ENCODE data around the gene PCDHB16.
A peak's percentile ranks its signal among the peaks of the same experiment; 100 is the strongest.
"Not testable (repeated sequence)": the region's sequence is repeated elsewhere in the genome, so short reads cannot be mapped to it uniquely, and the experiment has no call there.

Gene PCDHB16

DNA sequence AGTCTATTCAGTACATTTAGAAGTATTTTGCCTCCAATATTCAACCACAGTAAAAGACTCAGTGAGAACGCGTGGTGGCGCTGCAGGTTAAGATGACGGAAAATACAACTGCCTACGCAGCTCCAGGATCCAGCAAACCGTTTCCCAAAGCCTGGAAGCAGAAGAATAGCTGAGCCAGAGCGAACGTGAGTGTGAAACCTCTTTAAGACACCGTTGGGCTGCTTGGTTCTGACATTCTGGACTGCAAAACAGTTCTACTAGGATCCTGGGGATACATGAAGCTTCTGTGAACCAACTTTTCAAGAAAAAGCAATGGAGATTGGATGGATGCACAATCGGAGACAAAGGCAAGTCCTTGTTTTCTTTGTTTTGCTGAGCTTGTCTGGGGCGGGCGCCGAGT, at the start of gene PCDHB16:
Gene PCDHB16, plus strand, starts transcription at position 140 of the 400 bp plus-strand sequence. Its CDS starts 173 bp downstream, at position 313.
- H3K9me3 ChIP-seq (ENCODE audit: insufficient read depth, low read depth, low read length) = peaks cover 25% of the 10 kb centered on the region
- H3K9ac ChIP-seq (ENCODE audit: low read depth, low read length) = peak within 1 kb of the TSS; percentile 9; the same call in 1 of the 2 replicates
- no peaks in the 10 kb centered on the region for H3K36me3 ChIP-seq (ENCODE audit: insufficient read depth, low read depth, low read length)
- no peak within 1 kb of the TSS for H3K27ac ChIP-seq (ENCODE audit: low read length)
- no peaks in the 10 kb centered on the region for H3K27me3 ChIP-seq (ENCODE audit: insufficient read depth, low read length)
- peak within 1 kb of the TSS; percentile 51; the same call in 1 of the 2 replicates for H3K4me3 ChIP-seq (ENCODE audit: low read length)
- no peaks in the 10 kb centered on the region for H3K4me1 ChIP-seq (ENCODE audit: insufficient read depth, low read length)

DNA sequence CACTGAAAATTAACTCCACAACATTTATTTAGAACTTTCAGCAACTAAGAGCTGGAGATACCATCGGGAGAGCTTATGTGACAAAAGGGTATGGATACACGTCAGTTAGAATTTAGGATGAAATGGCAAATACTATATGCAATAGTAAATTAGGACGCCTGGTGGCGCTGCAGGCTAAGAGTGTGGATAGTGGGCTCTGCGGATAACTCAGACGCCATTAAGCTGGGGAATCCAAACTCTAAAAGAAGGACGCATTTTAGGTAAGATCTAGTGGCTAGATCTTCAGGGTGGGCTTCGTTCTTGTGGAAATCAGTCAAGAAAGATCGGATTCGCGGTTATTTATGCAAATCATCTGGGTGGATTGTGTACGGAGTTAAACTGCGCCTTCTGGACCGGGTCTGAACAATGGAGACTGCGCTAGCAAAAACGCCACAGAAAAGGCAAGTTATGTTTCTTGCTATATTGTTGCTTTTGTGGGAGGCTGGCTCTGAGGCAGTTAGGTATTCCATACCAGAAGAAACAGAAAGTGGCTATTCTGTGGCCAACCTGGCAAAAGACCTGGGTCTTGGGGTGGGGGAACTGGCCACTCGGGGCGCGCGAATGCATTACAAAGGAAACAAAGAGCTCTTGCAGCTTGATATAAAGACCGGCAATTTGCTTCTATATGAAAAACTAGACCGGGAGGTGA, 47.0 kb upstream of the PCDHB16 start, which contains the start of gene PCDHB5:
Gene PCDHB5, plus strand, starts transcription at position 177 of the 688 bp plus-strand sequence. Its CDS starts 229 bp downstream, at position 406.
- no peak within 1 kb of the TSS for H3K9ac ChIP-seq (ENCODE audit: low read depth, low read length)
- H3K36me3 ChIP-seq (ENCODE audit: insufficient read depth, low read depth, low read length) = no peaks in the 10 kb centered on the region
- H3K9me3 ChIP-seq (ENCODE audit: insufficient read depth, low read depth, low read length) = peaks cover 65% of the 10 kb centered on the region
- no peaks in the 10 kb centered on the region for H3K27me3 ChIP-seq (ENCODE audit: insufficient read depth, low read length)
- no peak within 1 kb of the TSS for H3K27ac ChIP-seq (ENCODE audit: low read length)
- 0 out of 2 replicates have a peak within 1 kb of the TSS, but pooled peaks have one; percentile 23 for H3K4me3 ChIP-seq (ENCODE audit: low read length)
- no peaks in the 10 kb centered on the region for H3K4me1 ChIP-seq (ENCODE audit: insufficient read depth, low read length)

DNA sequence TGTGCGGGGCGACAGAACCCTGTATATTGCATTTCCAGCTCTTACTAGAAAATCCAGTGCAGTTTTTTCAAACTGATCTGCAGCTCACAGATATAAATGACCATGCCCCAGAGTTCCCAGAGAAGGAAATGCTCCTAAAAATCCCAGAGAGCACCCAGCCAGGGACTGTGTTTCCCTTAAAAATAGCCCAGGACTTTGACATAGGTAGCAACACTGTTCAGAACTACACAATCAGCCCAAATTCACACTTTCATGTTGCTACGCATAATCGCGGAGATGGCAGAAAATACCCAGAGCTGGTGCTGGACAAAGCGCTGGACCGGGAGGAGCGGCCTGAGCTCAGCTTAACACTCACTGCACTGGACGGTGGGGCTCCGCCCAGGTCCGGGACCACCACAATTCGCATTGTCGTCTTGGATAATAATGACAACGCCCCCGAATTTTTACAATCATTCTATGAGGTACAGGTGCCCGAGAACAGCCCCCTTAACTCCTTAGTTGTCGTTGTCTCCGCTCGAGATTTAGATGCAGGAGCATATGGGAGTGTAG, 46.4 kb upstream of the PCDHB16 start:
- Histone ChIP-seq H3K27ac (ENCODE audit: low read length) (no peak overlapping the region), H3K27me3 (ENCODE audit: insufficient read depth, low read length) (no peaks in the 10 kb centered on the region), H3K9ac (ENCODE audit: low read depth, low read length) (no peak overlapping the region), H3K36me3 (ENCODE audit: insufficient read depth, low read depth, low read length) (no peaks in the 10 kb centered on the region), H3K4me1 (ENCODE audit: insufficient read depth, low read length) (no peaks in the 10 kb centered on the region), H3K9me3 (ENCODE audit: insufficient read depth, low read depth, low read length) (peaks cover 67% of the 10 kb centered on the region), H3K4me3 (ENCODE audit: low read length) (no peak overlapping the region)

DNA sequence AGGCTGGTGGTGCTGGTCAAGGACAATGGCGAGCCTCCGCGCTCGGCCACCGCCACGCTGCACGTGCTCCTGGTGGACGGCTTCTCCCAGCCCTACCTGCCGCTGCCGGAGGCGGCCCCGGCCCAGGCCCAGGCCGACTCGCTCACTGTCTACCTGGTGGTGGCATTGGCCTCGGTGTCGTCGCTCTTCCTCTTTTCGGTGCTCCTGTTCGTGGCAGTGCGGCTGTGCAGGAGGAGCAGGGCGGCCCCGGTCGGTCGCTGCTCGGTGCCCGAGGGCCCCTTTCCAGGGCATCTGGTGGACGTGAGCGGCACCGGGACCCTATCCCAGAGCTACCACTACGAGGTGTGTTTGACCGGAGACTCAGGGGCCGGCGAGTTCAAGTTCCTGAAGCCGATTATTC, 44.8 kb upstream of the PCDHB16 start:
- not testable (repeated sequence) for H3K4me3 ChIP-seq (ENCODE audit: low read length); H3K9ac ChIP-seq (ENCODE audit: low read depth, low read length); H3K4me1 ChIP-seq (ENCODE audit: insufficient read depth, low read length); H3K36me3 ChIP-seq (ENCODE audit: insufficient read depth, low read depth, low read length); H3K27ac ChIP-seq (ENCODE audit: low read length); H3K27me3 ChIP-seq (ENCODE audit: insufficient read depth, low read length)
- peaks cover 58% of the 10 kb centered on the region for H3K9me3 ChIP-seq (ENCODE audit: insufficient read depth, low read depth, low read length)

DNA sequence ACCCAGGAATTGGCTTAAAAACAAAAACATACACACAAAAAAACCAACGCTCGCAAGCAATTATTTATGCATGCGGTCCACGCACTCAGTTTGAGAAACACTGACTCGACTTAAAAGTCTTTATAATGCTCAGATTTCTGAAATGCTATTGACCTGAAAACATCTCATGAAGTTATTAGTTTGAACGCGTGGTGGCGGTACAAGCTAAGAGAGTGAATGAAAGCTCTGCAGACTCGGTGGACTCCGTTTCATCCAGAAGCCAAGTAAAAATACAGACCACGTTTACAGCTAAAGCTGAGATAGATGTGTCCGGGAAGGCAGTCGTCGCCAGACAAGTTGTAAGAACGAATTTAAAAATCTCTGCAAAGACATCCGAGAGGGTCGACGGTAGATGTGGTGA, 32.4 kb upstream of the PCDHB16 start, which contains the start of gene PCDHB6:
Gene PCDHB6, plus strand, starts transcription at position 246 of the 400 bp plus-strand sequence. CDS start 201 bp downstream, outside the sequence.
- Histone ChIP-seq H3K9ac (ENCODE audit: low read depth, low read length) (no peak within 1 kb of the TSS), H3K4me1 (ENCODE audit: insufficient read depth, low read length) (no peaks in the 10 kb centered on the region), H3K27ac (ENCODE audit: low read length) (no peak within 1 kb of the TSS), H3K36me3 (ENCODE audit: insufficient read depth, low read depth, low read length) (no peaks in the 10 kb centered on the region), H3K9me3 (ENCODE audit: insufficient read depth, low read depth, low read length) (peaks cover 22% of the 10 kb centered on the region; the same call in 1 of the 2 replicates), H3K27me3 (ENCODE audit: insufficient read depth, low read length) (no peaks in the 10 kb centered on the region), H3K4me3 (ENCODE audit: low read length) (no peak within 1 kb of the TSS)

DNA sequence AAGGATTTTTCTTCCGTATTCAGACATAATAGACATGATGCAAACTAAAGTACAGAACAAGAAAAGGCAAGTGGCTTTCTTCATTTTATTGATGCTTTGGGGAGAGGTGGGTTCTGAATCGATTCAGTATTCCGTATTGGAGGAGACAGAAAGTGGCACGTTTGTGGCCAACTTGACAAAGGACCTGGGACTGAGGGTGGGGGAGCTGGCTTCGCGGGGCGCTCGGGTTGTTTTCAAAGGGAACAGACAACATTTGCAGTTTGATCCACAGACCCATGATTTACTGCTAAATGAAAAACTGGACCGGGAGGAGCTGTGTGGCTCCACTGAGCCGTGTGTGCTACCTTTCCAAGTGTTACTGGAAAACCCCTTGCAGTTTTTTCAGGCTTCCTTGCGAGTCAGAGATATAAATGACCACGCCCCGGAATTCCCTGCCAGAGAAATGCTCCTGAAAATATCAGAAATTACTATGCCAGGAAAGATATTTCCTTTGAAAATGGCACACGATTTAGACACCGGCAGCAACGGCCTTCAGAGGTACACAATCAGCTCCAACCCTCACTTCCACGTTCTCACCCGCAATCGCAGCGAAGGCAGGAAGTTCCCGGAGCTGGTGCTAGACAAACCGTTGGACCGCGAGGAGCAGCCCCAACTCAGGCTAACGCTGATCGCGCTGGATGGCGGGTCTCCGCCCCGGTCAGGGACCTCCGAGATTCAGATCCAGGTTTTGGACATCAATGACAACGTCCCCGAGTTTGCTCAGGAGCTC, 31.8 kb upstream of the PCDHB16 start:
- no peaks in the 10 kb centered on the region for H3K27me3 ChIP-seq (ENCODE audit: insufficient read depth, low read length)
- H3K4me3 ChIP-seq (ENCODE audit: low read length) = no peak overlapping the region
- no peaks in the 10 kb centered on the region for H3K36me3 ChIP-seq (ENCODE audit: insufficient read depth, low read depth, low read length)
- H3K4me1 ChIP-seq (ENCODE audit: insufficient read depth, low read length) = no peaks in the 10 kb centered on the region
- H3K9ac ChIP-seq (ENCODE audit: low read depth, low read length) = no peak overlapping the region
- peaks cover 26% of the 10 kb centered on the region; the same call in 1 of the 2 replicates for H3K9me3 ChIP-seq (ENCODE audit: insufficient read depth, low read depth, low read length)
- no peak overlapping the region for H3K27ac ChIP-seq (ENCODE audit: low read length)

DNA sequence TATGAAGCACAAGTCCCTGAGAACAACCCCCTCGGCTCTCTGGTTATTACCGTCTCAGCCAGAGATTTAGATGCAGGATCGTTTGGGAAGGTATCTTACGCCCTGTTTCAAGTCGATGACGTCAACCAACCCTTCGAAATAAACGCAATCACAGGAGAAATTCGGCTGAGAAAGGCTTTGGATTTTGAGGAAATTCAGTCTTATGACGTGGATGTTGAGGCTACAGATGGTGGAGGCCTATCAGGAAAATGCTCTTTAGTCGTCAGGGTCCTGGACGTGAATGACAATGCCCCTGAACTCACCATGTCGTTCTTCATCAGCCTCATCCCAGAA, 31.2 kb upstream of the PCDHB16 start:
- H3K9ac ChIP-seq (ENCODE audit: low read depth, low read length) = no peak overlapping the region
- no peaks in the 10 kb centered on the region for H3K27me3 ChIP-seq (ENCODE audit: insufficient read depth, low read length)
- peaks cover 30% of the 10 kb centered on the region; the same call in 1 of the 2 replicates for H3K9me3 ChIP-seq (ENCODE audit: insufficient read depth, low read depth, low read length)
- H3K36me3 ChIP-seq (ENCODE audit: insufficient read depth, low read depth, low read length) = no peaks in the 10 kb centered on the region
- H3K4me1 ChIP-seq (ENCODE audit: insufficient read depth, low read length) = no peaks in the 10 kb centered on the region
- H3K27ac ChIP-seq (ENCODE audit: low read length) = no peak overlapping the region
- H3K4me3 ChIP-seq (ENCODE audit: low read length) = no peak overlapping the region

DNA sequence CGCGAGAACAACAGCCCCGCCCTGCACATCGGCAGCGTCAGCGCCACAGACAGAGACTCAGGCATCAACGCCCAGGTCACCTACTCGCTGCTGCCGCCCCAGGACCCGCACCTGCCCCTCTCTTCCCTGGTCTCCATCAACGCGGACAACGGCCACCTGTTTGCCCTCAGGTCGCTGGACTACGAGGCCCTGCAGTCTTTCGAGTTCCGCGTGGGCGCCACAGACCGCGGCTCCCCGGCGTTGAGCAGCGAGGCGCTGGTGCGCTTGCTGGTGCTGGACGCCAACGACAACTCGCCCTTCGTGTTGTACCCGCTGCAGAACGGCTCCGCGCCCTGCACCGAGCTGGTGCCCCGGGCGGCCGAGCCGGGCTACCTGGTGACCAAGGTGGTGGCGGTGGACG, 30.6 kb upstream of the PCDHB16 start:
- H3K9me3 ChIP-seq (ENCODE audit: insufficient read depth, low read depth, low read length) = peaks cover 31% of the 10 kb centered on the region; the same call in 1 of the 2 replicates
- H3K27ac ChIP-seq (ENCODE audit: low read length); H3K27me3 ChIP-seq (ENCODE audit: insufficient read depth, low read length); H3K4me1 ChIP-seq (ENCODE audit: insufficient read depth, low read length); H3K36me3 ChIP-seq (ENCODE audit: insufficient read depth, low read depth, low read length); H3K4me3 ChIP-seq (ENCODE audit: low read length); H3K9ac ChIP-seq (ENCODE audit: low read depth, low read length): not testable (repeated sequence)

DNA sequence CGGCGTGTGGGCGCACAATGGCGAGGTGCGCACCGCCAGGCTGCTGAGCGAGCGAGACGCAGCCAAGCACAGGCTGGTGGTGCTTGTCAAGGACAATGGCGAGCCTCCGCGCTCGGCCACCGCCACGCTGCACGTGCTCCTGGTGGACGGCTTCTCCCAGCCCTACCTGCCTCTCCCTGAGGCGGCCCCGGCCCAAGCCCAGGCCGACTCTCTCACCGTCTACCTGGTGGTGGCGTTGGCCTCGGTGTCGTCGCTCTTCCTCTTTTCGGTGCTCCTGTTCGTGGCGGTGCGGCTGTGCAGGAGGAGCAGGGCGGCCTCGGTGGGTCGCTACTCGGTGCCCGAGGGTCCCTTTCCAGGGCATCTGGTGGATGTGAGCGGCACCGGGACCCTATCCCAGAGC, 30.1 kb upstream of the PCDHB16 start:
- H3K27me3 ChIP-seq (ENCODE audit: insufficient read depth, low read length); H3K36me3 ChIP-seq (ENCODE audit: insufficient read depth, low read depth, low read length); H3K9ac ChIP-seq (ENCODE audit: low read depth, low read length); H3K4me1 ChIP-seq (ENCODE audit: insufficient read depth, low read length); H3K4me3 ChIP-seq (ENCODE audit: low read length); H3K27ac ChIP-seq (ENCODE audit: low read length): not testable (repeated sequence)
- H3K9me3 ChIP-seq (ENCODE audit: insufficient read depth, low read depth, low read length) = peaks cover 36% of the 10 kb centered on the region; the same call in 1 of the 2 replicates

DNA sequence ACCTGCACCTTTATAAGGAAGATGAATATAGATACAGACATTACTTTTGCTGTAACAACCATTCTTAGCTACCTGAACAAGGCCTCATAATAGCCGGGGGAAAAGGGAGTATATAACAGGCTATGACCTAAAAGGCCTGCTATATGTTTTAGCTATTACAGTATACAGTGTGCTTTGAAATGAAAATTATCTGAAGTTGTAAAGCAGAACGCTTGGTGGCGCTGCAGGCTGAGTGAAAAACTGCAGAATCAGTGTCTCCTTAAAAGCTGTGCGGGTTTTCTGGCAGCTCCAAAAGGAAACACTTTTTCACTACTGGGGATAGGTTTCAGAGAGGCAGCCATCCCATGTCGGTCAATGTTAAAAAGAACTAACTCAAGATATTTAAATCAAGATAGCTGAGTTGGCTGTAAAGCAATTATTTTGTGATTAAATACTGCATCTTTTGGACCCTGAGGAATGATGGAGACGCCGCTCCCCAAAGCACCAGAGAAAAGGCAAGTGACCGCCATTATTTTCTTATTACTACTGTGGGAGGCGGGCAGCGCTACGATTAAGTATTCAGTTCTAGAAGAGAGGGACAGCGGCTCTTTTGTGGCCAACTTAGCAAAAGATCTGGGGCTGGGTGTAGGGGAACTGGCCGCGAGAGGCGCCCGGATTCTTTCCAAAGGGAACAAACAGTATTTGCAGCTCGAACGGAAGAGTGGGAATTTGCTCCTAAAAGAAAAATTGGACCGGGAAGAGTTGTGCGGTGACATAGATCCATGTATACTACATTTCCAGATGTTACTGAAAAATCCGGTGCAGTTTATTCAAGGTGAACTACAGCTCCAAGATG, 26.4 kb upstream of the PCDHB16 start:
- peaks cover 39% of the 10 kb centered on the region; the same call in 1 of the 2 replicates for H3K9me3 ChIP-seq (ENCODE audit: insufficient read depth, low read depth, low read length)
- H3K27ac ChIP-seq (ENCODE audit: low read length) = no peak overlapping the region
- H3K4me3 ChIP-seq (ENCODE audit: low read length) = no peak overlapping the region
- H3K4me1 ChIP-seq (ENCODE audit: insufficient read depth, low read length) = no peaks in the 10 kb centered on the region
- H3K36me3 ChIP-seq (ENCODE audit: insufficient read depth, low read depth, low read length) = no peaks in the 10 kb centered on the region
- no peaks in the 10 kb centered on the region for H3K27me3 ChIP-seq (ENCODE audit: insufficient read depth, low read length)
- H3K9ac ChIP-seq (ENCODE audit: low read depth, low read length) = no peak overlapping the region

DNA sequence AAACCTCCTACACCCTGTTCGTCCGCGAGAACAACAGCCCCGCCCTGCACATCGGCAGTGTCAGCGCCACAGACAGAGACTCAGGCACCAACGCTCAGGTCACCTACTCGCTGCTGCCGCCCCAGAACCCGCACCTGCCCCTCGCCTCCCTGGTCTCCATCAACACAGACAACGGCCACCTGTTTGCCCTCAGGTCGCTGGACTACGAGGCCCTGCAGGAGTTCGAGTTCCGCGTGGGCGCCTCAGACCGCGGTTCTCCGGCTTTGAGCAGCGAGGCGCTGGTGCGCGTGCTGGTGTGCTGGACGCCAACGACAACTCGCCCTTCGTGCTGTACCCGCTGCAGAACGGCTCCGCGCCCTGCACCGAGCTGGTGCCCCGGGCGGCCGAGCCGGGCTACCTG, 24.8 kb upstream of the PCDHB16 start:
- H3K4me1 ChIP-seq (ENCODE audit: insufficient read depth, low read length); H3K4me3 ChIP-seq (ENCODE audit: low read length); H3K27ac ChIP-seq (ENCODE audit: low read length); H3K27me3 ChIP-seq (ENCODE audit: insufficient read depth, low read length); H3K36me3 ChIP-seq (ENCODE audit: insufficient read depth, low read depth, low read length); H3K9ac ChIP-seq (ENCODE audit: low read depth, low read length): not testable (repeated sequence)
- peaks cover 41% of the 10 kb centered on the region; the same call in 1 of the 2 replicates for H3K9me3 ChIP-seq (ENCODE audit: insufficient read depth, low read depth, low read length)

Measured in iPS-20b (cell line).